GM23338 (cell line): Measurements from ENCODE around the gene RASGRF2. TPM values are rescaled to one million over a fixed set of nuclear protein-coding genes. Genes with fewer than 3 reads are reported as not detected.

Experiments used
- ATAC-seq: fragments of 200-7000 bp; cut with Tn5 transposase; 3 replicates; pipeline ENCODE4 v1.9.1; 2020
- DNase-seq: peaks from one replicate; pipeline ENCODE4 v3.0.0-alpha.2; 2015; ENCODE audit warnings: low spot score
- H2AFZ ChIP-seq: fragments of 200-600 bp; sonication (generic); 2 replicates; pipeline ENCODE4 v1.8.0; 2016; ENCODE audit warnings: antibody characterized with exemption, mild to moderate bottlenecking, moderate library complexity
- H3F3A ChIP-seq: fragments of 200-600 bp; sonication (generic); replicated peaks from 2 replicates; pipeline ENCODE4 v1.8.0; 2017; ENCODE audit warnings: antibody characterized with exemption, mixed run types, low read depth
- H3K27ac ChIP-seq: fragments of 200-600 bp; sonication (generic); 2 replicates; pipeline ENCODE4 v1.6.1; 2016; ENCODE audit warnings: low read depth
- H3K27me3 ChIP-seq: fragments of 200-600 bp; sonication (generic); 2 replicates; pipeline ENCODE4 v1.8.0; 2016; ENCODE audit warnings: mild to moderate bottlenecking, mixed run types, moderate library complexity; ENCODE audit not compliant: insufficient read depth
- H3K36me3 ChIP-seq: fragments of 200-600 bp; sonication (generic); 2 replicates; pipeline ENCODE4 v1.8.0; 2016; ENCODE audit warnings: mild to moderate bottlenecking; ENCODE audit not compliant: insufficient read depth
- H3K4me1 ChIP-seq: fragments of 200-600 bp; sonication (generic); 2 replicates; pipeline ENCODE4 v1.8.0; 2016; ENCODE audit warnings: mild to moderate bottlenecking, moderate library complexity; ENCODE audit not compliant: insufficient read depth
- H3K4me2 ChIP-seq: fragments of 200-600 bp; sonication (generic); 2 replicates; pipeline ENCODE4 v1.7.1; 2017; ENCODE audit warnings: mixed run types
- H3K4me3 ChIP-seq: fragments of 200-600 bp; sonication (generic); 2 replicates; pipeline ENCODE4 v1.6.1; 2016; ENCODE audit warnings: mixed run types
- H3K79me2 ChIP-seq: fragments of 200-600 bp; sonication (generic); replicated peaks from 2 replicates; pipeline ENCODE4 v1.8.0; 2017; ENCODE audit warnings: mild to moderate bottlenecking; ENCODE audit not compliant: insufficient read depth
- H3K9me2 ChIP-seq: fragments of 200-600 bp; sonication (generic); 2 replicates; pipeline ENCODE4 v1.8.0; 2017; ENCODE audit not compliant: insufficient read depth
- H4K20me1 ChIP-seq: fragments of 200-600 bp; sonication (generic); replicated peaks from 2 replicates; pipeline ENCODE4 v1.8.0; 2017; ENCODE audit warnings: mild to moderate bottlenecking; ENCODE audit not compliant: insufficient read depth
- H3K27ac Mint-ChIP-seq: 2 replicates; pipeline ENCODE4 v1.8.0; 2020; ENCODE audit warnings: inconsistent platforms, mild to moderate bottlenecking, moderate library complexity, mixed read lengths
- H3K27me3 Mint-ChIP-seq: 3 replicates; pipeline ENCODE4 v1.8.0; 2022; ENCODE audit warnings: low read depth, mild to moderate bottlenecking, moderate library complexity, mixed read lengths, inconsistent platforms; ENCODE audit not compliant: insufficient read depth, poor library complexity
- H3K36me3 Mint-ChIP-seq: 3 replicates; pipeline ENCODE4 v1.8.0; 2021; ENCODE audit warnings: low read depth, mild to moderate bottlenecking, inconsistent platforms, moderate library complexity, mixed read lengths
- H3K4me1 Mint-ChIP-seq: 3 replicates; pipeline ENCODE4 v1.8.0; 2020; ENCODE audit warnings: mild to moderate bottlenecking, inconsistent platforms, mixed read lengths
- H3K4me3 Mint-ChIP-seq: 3 replicates; pipeline ENCODE4 v1.8.0; 2021; ENCODE audit warnings: moderate library complexity, mild to moderate bottlenecking, inconsistent platforms, mixed read lengths
- H3K9me3 Mint-ChIP-seq: 3 replicates; pipeline ENCODE4 v1.8.0; 2020; ENCODE audit warnings: moderate library complexity, mild to moderate bottlenecking, inconsistent platforms, mixed read lengths
- CREB1 ChIP-seq: fragments of 250-450 bp; sonication (Bioruptor Pico); IDR thresholded peaks from 2 replicates; pipeline ENCODE4 v1.5.0; 2020; ENCODE audit warnings: low read depth, mild to moderate bottlenecking, moderate library complexity
- EZH2 ChIP-seq: fragments of 200-600 bp; sonication (generic); IDR thresholded peaks from one replicate; pipeline ENCODE4 v1.8.0; 2017; ENCODE audit warnings: antibody characterized with exemption, mild to moderate bottlenecking, low read depth; ENCODE audit not compliant: unreplicated experiment
- EZH2phosphoT487 ChIP-seq: fragments of 200-600 bp; sonication (generic); IDR thresholded peaks from one replicate; pipeline ENCODE4 v1.8.1; 2018; ENCODE audit warnings: antibody characterized with exemption; ENCODE audit not compliant: unreplicated experiment
- POLR2AphosphoS5 ChIP-seq: IDR thresholded peaks from 2 replicates; pipeline ENCODE4 v1.6.1; 2016; ENCODE audit warnings: antibody characterized with exemption, low read depth
- STAT1 ChIP-seq: IDR thresholded peaks from one replicate; pipeline ENCODE4 v1.6.1; 2016; ENCODE audit warnings: antibody characterized with exemption; ENCODE audit not compliant: unreplicated experiment
- ZNF331 ChIP-seq: fragments of 250-450 bp; sonication (Bioruptor Pico); IDR thresholded peaks from 2 replicates; pipeline ENCODE4 v1.5.0; 2020; ENCODE audit warnings: low read depth, mild to moderate bottlenecking, moderate library complexity
- polyA plus RNA-seq: library from polyadenylated mRNA; unstranded; fragments of >200 nt; fragmentation: Nextera tagmentation; extraction: Ambion mirVana; gene quantifications from 2 replicates; pipeline ENCODE4 v1.2.1, GENCODE V29; 2016
- total RNA-seq: library from RNA; depleted of rRNA; stranded (reverse); fragments of >200 nt; shearing (Covaris generic); gene quantifications from 2 replicates; pipeline ENCODE4 v1.2.3, GENCODE V29; 2014
- TF ChIP-seq, protein P1 (sequence below), 2 experiments: fragments of 200-600 bp in 1 of 2; sonication (generic) in 1 of 2; conservative IDR thresholded peaks; 2 replicates each; pipeline versions ENCODE4 v1.5.1 to v1.6.1; 2016 to 2017; ENCODE audit warnings: antibody characterized with exemption in 2 of 2, low read depth in 2 of 2, mild to moderate bottlenecking in 2 of 2, moderate library complexity in 1 of 2
- TF ChIP-seq, protein P2 (sequence below): IDR thresholded peaks from 2 replicates; pipeline ENCODE4 v1.6.1; 2016; ENCODE audit warnings: antibody characterized with exemption
- TF ChIP-seq, protein P3 (sequence below): fragments of 250-450 bp; sonication (Bioruptor Pico); IDR thresholded peaks from 2 replicates; pipeline ENCODE4 v1.5.0; 2020; ENCODE audit warnings: mild to moderate bottlenecking, moderate library complexity
- TF ChIP-seq, protein P4 (sequence below): IDR thresholded peaks from one replicate; pipeline ENCODE4 v1.6.1; 2018; ENCODE audit warnings: antibody characterized with exemption; ENCODE audit not compliant: unreplicated experiment

RASGRF2 gene
- total and polyA plus RNA-seq, 2 experiments from 2014 or later = 5.0 to 19.2 TPM

DNA sequence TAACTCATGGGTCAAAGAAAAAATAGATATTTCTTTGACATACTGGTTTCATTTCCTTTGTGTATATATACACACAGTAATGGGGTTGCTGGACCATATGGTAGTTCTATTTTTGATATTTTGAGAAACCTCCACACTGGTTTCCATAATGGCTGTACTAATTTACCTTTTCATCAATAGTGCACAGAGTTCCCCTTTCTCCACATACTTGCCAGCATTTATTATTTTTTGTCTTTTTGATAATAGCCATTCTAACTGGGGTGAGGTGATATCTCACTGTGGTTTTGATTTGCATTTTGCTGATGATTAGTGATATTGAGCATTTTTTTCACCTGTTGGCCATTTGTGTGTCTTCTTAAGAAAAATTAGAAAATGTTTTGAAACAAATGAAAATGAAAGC lies 194.6 kb downstream of the RASGRF2 start:
- H3K9me2 ChIP-seq = no peaks in the 10 kb centered on the region
- no peaks in the 10 kb centered on the region for H3K4me1 ChIP-seq
- H3F3A ChIP-seq = no peaks in the 10 kb centered on the region
- H3K9me3 Mint-ChIP-seq = no peaks in the 10 kb centered on the region
- H3K27ac ChIP-seq = no peak overlapping the region
- no peaks in the 10 kb centered on the region for H4K20me1 ChIP-seq
- H3K4me3 Mint-ChIP-seq = no peak overlapping the region
- H3K27me3 Mint-ChIP-seq = no peaks in the 10 kb centered on the region
- H3K27ac Mint-ChIP-seq = no peak overlapping the region
- no peak overlapping the region for H3K4me3 ChIP-seq
- no peaks in the 10 kb centered on the region for H3K36me3 ChIP-seq
- H3K79me2 ChIP-seq = no peaks in the 10 kb centered on the region
- peaks cover 2% of the 10 kb centered on the region; the same call in 1 of the 3 replicates for H3K4me1 Mint-ChIP-seq
- no peaks in the 10 kb centered on the region for H3K27me3 ChIP-seq
- no peak overlapping the region for H3K4me2 ChIP-seq
- TF ChIP-seq, protein P1, sequence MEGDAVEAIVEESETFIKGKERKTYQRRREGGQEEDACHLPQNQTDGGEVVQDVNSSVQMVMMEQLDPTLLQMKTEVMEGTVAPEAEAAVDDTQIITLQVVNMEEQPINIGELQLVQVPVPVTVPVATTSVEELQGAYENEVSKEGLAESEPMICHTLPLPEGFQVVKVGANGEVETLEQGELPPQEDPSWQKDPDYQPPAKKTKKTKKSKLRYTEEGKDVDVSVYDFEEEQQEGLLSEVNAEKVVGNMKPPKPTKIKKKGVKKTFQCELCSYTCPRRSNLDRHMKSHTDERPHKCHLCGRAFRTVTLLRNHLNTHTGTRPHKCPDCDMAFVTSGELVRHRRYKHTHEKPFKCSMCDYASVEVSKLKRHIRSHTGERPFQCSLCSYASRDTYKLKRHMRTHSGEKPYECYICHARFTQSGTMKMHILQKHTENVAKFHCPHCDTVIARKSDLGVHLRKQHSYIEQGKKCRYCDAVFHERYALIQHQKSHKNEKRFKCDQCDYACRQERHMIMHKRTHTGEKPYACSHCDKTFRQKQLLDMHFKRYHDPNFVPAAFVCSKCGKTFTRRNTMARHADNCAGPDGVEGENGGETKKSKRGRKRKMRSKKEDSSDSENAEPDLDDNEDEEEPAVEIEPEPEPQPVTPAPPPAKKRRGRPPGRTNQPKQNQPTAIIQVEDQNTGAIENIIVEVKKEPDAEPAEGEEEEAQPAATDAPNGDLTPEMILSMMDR (conservative IDR thresholded peaks at IDR 0.05; ENCODE audit: low read depth in 2 of 2) = no peak
- no peak for TF ChIP-seq EZH2
- TF ChIP-seq, protein P2, sequence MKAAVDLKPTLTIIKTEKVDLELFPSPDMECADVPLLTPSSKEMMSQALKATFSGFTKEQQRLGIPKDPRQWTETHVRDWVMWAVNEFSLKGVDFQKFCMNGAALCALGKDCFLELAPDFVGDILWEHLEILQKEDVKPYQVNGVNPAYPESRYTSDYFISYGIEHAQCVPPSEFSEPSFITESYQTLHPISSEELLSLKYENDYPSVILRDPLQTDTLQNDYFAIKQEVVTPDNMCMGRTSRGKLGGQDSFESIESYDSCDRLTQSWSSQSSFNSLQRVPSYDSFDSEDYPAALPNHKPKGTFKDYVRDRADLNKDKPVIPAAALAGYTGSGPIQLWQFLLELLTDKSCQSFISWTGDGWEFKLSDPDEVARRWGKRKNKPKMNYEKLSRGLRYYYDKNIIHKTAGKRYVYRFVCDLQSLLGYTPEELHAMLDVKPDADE = no peak
- TF ChIP-seq, protein P3, sequence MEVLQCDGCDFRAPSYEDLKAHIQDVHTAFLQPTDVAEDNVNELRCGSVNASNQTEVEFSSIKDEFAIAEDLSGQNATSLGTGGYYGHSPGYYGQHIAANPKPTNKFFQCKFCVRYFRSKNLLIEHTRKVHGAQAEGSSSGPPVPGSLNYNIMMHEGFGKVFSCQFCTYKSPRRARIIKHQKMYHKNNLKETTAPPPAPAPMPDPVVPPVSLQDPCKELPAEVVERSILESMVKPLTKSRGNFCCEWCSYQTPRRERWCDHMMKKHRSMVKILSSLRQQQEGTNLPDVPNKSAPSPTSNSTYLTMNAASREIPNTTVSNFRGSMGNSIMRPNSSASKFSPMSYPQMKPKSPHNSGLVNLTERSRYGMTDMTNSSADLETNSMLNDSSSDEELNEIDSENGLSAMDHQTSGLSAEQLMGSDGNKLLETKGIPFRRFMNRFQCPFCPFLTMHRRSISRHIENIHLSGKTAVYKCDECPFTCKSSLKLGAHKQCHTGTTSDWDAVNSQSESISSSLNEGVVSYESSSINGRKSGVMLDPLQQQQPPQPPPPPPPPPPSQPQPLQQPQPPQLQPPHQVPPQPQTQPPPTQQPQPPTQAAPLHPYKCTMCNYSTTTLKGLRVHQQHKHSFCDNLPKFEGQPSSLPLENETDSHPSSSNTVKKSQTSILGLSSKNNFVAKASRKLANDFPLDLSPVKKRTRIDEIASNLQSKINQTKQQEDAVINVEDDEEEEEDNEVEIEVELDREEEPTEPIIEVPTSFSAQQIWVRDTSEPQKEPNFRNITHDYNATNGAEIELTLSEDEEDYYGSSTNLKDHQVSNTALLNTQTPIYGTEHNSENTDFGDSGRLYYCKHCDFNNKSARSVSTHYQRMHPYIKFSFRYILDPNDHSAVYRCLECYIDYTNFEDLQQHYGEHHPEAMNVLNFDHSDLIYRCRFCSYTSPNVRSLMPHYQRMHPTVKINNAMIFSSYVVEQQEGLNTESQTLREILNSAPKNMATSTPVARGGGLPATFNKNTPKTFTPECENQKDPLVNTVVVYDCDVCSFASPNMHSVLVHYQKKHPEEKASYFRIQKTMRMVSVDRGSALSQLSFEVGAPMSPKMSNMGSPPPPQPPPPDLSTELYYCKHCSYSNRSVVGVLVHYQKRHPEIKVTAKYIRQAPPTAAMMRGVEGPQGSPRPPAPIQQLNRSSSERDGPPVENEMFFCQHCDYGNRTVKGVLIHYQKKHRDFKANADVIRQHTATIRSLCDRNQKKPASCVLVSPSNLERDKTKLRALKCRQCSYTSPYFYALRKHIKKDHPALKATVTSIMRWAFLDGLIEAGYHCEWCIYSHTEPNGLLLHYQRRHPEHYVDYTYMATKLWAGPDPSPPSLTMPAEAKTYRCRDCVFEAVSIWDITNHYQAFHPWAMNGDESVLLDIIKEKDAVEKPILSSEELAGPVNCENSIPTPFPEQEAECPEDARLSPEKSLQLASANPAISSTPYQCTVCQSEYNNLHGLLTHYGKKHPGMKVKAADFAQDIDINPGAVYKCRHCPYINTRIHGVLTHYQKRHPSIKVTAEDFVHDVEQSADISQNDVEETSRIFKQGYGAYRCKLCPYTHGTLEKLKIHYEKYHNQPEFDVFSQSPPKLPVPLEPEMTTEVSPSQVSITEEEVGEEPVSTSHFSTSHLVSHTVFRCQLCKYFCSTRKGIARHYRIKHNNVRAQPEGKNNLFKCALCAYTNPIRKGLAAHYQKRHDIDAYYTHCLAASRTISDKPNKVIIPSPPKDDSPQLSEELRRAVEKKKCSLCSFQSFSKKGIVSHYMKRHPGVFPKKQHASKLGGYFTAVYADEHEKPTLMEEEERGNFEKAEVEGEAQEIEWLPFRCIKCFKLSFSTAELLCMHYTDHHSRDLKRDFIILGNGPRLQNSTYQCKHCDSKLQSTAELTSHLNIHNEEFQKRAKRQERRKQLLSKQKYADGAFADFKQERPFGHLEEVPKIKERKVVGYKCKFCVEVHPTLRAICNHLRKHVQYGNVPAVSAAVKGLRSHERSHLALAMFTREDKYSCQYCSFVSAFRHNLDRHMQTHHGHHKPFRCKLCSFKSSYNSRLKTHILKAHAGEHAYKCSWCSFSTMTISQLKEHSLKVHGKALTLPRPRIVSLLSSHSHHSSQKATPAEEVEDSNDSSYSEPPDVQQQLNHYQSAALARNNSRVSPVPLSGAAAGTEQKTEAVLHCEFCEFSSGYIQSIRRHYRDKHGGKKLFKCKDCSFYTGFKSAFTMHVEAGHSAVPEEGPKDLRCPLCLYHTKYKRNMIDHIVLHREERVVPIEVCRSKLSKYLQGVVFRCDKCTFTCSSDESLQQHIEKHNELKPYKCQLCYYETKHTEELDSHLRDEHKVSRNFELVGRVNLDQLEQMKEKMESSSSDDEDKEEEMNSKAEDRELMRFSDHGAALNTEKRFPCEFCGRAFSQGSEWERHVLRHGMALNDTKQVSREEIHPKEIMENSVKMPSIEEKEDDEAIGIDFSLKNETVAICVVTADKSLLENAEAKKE (CRISPR knock-in tag) = no peak
- TF ChIP-seq CREB1 (CRISPR knock-in tag) = no peak
- no peak for TF ChIP-seq POLR2AphosphoS5
- no peak for TF ChIP-seq ZNF331 (CRISPR knock-in tag)
- no peak for TF ChIP-seq EZH2phosphoT487
- TF ChIP-seq STAT1 = no peak
- TF ChIP-seq, protein P4, sequence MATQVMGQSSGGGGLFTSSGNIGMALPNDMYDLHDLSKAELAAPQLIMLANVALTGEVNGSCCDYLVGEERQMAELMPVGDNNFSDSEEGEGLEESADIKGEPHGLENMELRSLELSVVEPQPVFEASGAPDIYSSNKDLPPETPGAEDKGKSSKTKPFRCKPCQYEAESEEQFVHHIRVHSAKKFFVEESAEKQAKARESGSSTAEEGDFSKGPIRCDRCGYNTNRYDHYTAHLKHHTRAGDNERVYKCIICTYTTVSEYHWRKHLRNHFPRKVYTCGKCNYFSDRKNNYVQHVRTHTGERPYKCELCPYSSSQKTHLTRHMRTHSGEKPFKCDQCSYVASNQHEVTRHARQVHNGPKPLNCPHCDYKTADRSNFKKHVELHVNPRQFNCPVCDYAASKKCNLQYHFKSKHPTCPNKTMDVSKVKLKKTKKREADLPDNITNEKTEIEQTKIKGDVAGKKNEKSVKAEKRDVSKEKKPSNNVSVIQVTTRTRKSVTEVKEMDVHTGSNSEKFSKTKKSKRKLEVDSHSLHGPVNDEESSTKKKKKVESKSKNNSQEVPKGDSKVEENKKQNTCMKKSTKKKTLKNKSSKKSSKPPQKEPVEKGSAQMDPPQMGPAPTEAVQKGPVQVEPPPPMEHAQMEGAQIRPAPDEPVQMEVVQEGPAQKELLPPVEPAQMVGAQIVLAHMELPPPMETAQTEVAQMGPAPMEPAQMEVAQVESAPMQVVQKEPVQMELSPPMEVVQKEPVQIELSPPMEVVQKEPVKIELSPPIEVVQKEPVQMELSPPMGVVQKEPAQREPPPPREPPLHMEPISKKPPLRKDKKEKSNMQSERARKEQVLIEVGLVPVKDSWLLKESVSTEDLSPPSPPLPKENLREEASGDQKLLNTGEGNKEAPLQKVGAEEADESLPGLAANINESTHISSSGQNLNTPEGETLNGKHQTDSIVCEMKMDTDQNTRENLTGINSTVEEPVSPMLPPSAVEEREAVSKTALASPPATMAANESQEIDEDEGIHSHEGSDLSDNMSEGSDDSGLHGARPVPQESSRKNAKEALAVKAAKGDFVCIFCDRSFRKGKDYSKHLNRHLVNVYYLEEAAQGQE = no peak
- no peak for DNase-seq
- no peak overlapping the region for H2AFZ ChIP-seq
- peaks cover 2% of the 10 kb centered on the region; the same call in 1 of the 3 replicates for H3K36me3 Mint-ChIP-seq
- no peak for ATAC-seq
